ENCODE data around the gene KRTAP4-7. TPM values are rescaled to one million over a fixed set of nuclear protein-coding genes. Genes with fewer than 3 reads are reported as not detected.
"Not testable (repeated sequence)": the region's sequence is repeated elsewhere in the genome, so short reads cannot be mapped to it uniquely, and the experiment has no call there.

The KRTAP4-7 gene
- total RNA-seq, 1 donor from 2014 or later, result not detected

DNA sequence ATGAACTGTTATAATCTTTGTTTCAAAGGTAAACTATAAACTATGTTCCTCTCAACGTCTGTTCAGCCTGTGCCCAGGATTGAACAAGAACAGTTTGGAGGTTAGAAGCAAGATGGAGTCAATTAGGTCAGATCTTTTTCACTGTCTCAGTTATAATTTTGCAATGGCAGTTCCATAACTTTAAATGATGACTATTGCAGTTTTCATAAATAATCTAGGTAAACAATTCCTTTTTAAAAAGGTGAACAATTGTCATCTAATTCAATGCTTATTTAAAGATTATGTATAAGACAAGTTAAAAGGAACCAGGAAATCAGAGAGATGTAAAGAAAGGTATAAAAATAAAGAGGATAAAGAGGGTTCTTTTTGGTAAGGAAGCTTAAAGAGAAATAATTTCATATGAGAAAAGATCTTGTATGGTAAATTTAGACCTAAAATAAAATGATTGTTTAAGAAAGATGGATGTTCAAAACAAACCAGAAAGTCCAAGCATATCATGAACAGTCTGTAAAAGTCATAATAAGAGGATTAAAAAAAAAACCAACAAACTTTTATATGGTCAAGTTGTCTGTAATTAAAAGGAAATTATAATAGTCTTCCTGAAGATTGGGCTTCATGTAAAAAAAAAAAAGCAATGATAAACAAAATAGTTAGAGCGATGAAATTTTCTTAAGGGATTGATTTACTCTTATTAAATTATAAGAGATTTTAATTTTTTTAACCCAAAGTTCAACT is 27.4 kb downstream of the KRTAP4-7 start:
- no peak overlapping the region for H3K4me3 ChIP-seq (ENCODE audit: low read depth, low read length)
- DNase-seq (ENCODE audit: low read depth), result no peak

DNA sequence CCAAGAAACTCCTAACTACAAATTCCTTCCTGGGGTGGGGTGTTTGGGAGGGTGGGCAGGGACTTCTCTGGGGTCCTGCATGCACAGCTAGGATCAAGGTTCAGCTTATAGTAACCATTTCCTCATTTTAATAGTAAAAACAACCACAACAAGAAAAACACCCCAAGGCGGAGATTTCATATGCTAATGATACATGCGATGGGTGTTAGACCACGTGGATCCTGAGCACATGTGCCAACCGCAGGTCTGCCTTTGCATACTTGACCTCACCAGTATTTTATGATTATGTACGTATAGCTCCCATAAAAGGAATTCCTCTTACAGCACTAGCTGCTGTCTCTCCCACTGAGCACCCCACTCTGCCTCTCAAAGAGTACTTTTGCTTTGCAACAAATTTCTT is 32.3 kb downstream of the KRTAP4-7 start:
- DNase-seq (ENCODE audit: low read depth), result no peak
- TF ChIP-seq, protein P1, sequence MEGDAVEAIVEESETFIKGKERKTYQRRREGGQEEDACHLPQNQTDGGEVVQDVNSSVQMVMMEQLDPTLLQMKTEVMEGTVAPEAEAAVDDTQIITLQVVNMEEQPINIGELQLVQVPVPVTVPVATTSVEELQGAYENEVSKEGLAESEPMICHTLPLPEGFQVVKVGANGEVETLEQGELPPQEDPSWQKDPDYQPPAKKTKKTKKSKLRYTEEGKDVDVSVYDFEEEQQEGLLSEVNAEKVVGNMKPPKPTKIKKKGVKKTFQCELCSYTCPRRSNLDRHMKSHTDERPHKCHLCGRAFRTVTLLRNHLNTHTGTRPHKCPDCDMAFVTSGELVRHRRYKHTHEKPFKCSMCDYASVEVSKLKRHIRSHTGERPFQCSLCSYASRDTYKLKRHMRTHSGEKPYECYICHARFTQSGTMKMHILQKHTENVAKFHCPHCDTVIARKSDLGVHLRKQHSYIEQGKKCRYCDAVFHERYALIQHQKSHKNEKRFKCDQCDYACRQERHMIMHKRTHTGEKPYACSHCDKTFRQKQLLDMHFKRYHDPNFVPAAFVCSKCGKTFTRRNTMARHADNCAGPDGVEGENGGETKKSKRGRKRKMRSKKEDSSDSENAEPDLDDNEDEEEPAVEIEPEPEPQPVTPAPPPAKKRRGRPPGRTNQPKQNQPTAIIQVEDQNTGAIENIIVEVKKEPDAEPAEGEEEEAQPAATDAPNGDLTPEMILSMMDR (conservative IDR thresholded peaks at IDR 0.05; ENCODE audit: low read depth, low read length), result no peak
- no peak overlapping the region for H3K4me3 ChIP-seq (ENCODE audit: low read depth, low read length)

More for the DNA sequence above, 27.4 kb downstream of the KRTAP4-7 start:
- TF ChIP-seq, protein P1 (conservative IDR thresholded peaks at IDR 0.05; ENCODE audit: low read depth, low read length), result no peak

DNA sequence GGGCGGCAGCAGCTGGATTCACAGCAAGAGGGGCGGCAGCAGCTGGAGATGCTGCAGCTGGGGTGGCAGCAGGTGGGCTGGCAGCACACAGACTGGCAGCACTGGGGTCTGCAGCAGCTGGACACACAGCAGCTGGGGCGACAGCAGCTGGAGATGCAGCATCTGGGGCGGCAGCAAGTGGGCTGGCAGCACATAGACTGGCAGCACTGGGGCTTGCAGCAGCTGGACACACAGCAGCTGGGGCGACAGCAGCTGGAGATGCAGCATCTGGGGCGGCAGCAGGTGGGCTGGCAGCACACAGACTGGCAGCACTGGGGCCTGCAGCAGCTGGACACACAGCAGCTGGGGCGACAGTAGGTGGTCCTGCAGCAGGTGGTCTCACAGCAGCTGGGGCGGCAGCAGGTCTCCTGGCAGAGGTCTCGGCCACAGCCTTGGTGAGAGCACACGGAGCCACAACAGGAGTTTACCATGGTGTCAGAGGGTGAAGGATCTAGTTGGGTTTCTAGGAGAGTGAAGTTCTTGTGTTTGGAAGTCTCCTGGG is 34.0 kb downstream of the KRTAP4-7 start, which contains the start of gene KRTAP4-11:
TSS of gene KRTAP4-11 (minus strand) at position 528 of the 541 bp plus-strand sequence. CDS start at position 470, 58 bp downstream.
- not testable (repeated sequence) for H3K4me3 ChIP-seq (ENCODE audit: low read depth, low read length); DNase-seq (ENCODE audit: low read depth)

DNA sequence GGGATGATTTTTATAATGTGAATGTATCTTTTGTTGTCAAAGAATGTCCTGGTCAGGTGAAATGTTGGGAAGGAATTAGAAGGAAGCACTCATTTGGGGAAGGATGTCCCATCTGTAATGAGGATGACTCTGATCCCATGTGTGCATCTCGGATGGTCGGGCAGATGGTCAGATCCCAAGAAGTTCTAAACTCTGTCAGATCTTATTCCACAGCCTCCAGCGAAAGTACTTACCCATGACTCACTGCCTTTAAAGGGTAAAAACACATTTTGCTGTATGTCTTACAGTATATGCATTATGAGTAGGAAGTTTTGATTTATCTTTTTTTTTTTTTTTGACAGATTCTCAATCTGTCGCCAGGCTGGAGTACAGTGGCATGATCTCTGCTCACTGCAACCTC is 34.8 kb downstream of the KRTAP4-7 start:
- H3K4me3 ChIP-seq (ENCODE audit: low read depth, low read length), result no peak overlapping the region
- no peak for DNase-seq (ENCODE audit: low read depth)
- TF ChIP-seq, protein P1 (conservative IDR thresholded peaks at IDR 0.05; ENCODE audit: low read depth, low read length), result no peak

DNA sequence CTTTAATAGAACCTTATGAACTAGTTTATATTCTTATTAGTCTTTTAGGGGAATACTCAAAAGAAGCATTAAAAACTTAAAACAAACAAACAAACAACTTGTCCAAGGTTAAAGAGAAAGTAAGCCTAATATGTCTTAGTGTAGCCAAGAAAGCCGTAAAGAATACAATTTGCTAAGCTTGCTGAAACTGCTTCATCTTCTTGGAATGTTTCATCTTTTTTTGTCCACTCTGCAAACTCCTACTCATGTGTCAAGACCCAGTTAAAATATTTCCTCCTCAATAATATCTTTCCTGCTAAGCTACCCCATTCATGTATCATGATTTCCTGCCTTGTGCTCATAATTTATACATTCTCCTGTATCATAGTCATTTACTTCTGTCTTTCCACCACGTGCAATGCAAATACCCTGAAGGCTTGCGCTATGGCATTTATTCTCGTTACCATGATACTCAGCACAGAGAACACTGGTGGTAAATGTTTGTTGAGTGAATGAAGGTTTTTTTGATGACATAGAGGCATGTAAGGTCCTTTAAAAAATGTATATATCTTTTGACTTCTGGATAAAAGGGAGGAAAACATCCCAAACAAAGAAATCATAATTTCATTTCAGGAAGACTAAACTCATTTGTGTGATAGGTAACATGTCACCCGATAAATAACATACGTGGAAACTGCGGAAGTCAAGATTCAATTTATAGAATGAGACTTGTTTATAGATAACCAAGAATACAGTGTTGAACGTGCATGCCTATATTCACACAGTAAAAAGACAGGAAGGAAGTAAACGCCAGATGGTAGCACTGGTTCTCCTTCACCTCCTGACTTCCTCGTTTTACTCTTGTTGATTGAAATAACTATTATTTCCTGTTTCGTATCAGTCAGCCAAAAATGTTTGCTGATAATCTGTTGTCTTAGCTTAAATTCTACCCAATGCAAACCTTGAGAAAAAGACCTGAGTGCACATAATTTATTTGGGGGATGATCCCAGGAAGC is 36.0 kb downstream of the KRTAP4-7 start:
- not testable (repeated sequence) for H3K4me3 ChIP-seq (ENCODE audit: low read depth, low read length); DNase-seq (ENCODE audit: low read depth)

DNA sequence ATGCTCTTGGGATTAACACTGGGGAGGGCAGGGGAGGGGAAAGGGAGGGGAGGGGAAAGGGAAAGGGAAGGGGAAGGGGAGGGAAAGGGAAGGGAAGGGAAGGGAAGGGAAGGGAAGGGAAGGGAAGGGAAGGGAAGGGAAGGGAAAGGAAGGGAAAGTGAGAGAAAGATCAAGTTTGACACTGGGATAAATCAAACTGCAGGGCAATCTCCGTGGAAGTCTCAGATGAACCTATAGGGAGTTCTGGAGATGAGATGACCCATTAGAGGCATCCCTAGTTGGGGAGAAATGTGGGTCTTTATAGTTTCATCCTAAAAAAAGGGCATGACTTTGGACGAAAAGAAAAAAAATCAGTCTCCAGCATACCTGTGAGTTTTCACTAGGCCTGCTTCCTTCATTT is 37.8 kb downstream of the KRTAP4-7 start:
- TF ChIP-seq, protein P1 (conservative IDR thresholded peaks at IDR 0.05; ENCODE audit: low read depth, low read length), result no peak
- H3K4me3 ChIP-seq (ENCODE audit: low read depth, low read length), result no peak overlapping the region
- DNase-seq (ENCODE audit: low read depth), result no peak

DNA sequence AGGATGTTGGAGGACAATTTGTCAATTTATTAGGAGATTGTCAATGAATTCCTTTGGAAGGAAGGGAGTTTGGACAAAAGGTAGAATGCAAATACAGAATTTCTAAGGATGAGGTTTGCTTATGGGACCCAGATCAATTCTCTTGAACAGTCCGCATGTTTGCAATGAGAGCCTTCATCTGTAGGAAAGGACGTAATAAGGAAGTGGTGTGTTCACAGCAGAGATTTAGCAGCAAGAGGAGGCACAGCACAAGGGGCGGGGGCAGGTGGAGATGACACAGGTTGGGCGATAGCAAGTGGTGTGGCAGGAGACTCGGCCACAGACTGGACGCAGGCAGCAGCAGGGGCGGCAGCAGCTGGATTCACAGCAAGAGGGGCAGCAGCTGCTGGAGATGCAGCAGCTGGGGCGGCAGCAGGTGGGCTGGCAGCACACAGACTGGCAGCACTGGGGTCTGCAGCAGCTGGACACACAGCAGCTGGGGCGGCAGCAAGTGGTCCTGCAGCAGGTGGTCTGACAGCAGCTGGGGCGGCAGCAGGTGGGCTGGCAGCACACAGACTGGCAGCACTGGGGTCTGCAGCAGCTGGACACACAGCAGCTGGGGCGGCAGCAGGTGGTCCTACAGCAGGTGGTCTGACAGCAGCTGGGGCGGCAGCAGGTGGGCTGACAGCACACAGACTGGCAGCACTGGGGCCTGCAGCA is 39.5 kb downstream of the KRTAP4-7 start:
- DNase-seq (ENCODE audit: low read depth); H3K4me3 ChIP-seq (ENCODE audit: low read depth, low read length): not testable (repeated sequence)

DNA sequence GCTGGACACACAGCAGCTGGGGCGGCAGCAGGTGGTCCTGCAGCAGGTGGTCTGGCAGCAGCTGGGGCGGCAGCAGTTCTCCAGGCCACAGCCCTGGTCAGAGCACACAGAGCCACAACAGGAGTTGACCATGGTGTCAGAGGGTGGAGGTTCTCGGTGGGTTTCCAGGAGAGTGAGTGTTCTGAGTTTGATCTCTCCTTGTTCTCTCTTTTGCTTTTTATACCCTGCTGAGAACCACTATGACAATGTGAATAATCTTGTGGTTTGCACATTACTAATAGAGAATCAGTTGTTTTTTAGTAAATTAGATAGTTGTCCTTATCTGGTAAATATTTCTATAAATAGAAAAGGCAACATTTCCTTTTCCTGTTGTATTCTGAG is 40.0 kb downstream of the KRTAP4-7 start, which contains the start of gene KRTAP4-12:
TSS of gene KRTAP4-12 (minus strand) at position 192 of the 381 bp plus-strand sequence. CDS start at position 132, 60 bp downstream.
- H3K4me3 ChIP-seq (ENCODE audit: low read depth, low read length); DNase-seq (ENCODE audit: low read depth): not testable (repeated sequence)

Data from epithelial cell of proximal tubule (primary cell).